ENCODE data around the gene MEIS2.

The MEIS2 gene

GRCh38 chr15:37100109-37100965, at the start of gene MEIS2:
MEIS2 (minus strand) TSS chr15:37100549; CDS start chr15:37099466, 1,083 bp downstream.
- no peaks in the 10 kb centered on the region for H3K36me3 ChIP-seq (ENCODE audit: control insufficient read depth, insufficient read depth, low read length)
- DNase-seq (ENCODE audit: extremely low read depth, insufficient read length) = peak; percentile 92
- peak within 1 kb of the TSS; percentile 88 for H3K4me3 ChIP-seq (replicated peaks; ENCODE audit: low read depth, low read length)
- H3K27me3 ChIP-seq (replicated peaks; ENCODE audit: control insufficient read depth, insufficient read depth, low read length) = no peaks in the 10 kb centered on the region
- TF ChIP-seq, protein P1, sequence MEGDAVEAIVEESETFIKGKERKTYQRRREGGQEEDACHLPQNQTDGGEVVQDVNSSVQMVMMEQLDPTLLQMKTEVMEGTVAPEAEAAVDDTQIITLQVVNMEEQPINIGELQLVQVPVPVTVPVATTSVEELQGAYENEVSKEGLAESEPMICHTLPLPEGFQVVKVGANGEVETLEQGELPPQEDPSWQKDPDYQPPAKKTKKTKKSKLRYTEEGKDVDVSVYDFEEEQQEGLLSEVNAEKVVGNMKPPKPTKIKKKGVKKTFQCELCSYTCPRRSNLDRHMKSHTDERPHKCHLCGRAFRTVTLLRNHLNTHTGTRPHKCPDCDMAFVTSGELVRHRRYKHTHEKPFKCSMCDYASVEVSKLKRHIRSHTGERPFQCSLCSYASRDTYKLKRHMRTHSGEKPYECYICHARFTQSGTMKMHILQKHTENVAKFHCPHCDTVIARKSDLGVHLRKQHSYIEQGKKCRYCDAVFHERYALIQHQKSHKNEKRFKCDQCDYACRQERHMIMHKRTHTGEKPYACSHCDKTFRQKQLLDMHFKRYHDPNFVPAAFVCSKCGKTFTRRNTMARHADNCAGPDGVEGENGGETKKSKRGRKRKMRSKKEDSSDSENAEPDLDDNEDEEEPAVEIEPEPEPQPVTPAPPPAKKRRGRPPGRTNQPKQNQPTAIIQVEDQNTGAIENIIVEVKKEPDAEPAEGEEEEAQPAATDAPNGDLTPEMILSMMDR (IDR thresholded peaks at IDR 0.05; ENCODE audit: insufficient read depth, low read length, poor library complexity, severe bottlenecking) = no peak

DNA sequence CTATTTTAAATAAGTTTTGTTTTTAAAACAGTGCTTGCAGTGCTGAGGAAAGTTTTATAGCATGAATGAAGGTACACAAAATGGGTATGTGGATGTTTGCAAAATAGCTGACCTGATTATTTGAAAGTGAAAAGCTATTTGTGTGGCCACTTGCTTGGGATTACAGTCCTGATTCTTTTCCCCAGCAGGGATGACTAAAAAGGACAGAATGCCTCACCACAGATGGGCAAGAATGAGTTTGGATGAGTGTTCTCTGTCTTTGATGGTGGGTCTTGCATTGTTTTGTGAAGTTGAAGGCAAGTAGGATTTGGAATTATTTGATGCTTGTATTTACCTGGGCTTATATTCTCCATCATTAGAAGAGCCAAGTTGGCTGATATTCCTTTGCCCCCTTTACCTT, 48.8 kb upstream of the MEIS2 start:
- Histone ChIP-seq H3K4me3 (replicated peaks; ENCODE audit: low read depth, low read length) (no peak overlapping the region), H3K36me3 (ENCODE audit: control insufficient read depth, insufficient read depth, low read length) (no peaks in the 10 kb centered on the region), H3K27me3 (replicated peaks; ENCODE audit: control insufficient read depth, insufficient read depth, low read length) (no peaks in the 10 kb centered on the region; the same call in 1 of the 2 replicates)
- TF ChIP-seq, protein P1 (IDR thresholded peaks at IDR 0.05; ENCODE audit: insufficient read depth, low read length, poor library complexity, severe bottlenecking) = no peak
- DNase-seq (ENCODE audit: extremely low read depth, insufficient read length) = no peak

GRCh38 chr15:37148714-37149113, 48.4 kb upstream of the MEIS2 start:
- no peaks in the 10 kb centered on the region; the same call in 1 of the 2 replicates for H3K27me3 ChIP-seq (replicated peaks; ENCODE audit: control insufficient read depth, insufficient read depth, low read length)
- no peak for DNase-seq (ENCODE audit: extremely low read depth, insufficient read length)
- no peak overlapping the region for H3K4me3 ChIP-seq (replicated peaks; ENCODE audit: low read depth, low read length)
- TF ChIP-seq, protein P1 (IDR thresholded peaks at IDR 0.05; ENCODE audit: insufficient read depth, low read length, poor library complexity, severe bottlenecking) = no peak
- no peaks in the 10 kb centered on the region for H3K36me3 ChIP-seq (ENCODE audit: control insufficient read depth, insufficient read depth, low read length)

- no peak for DNase-seq (ENCODE audit: extremely low read depth, insufficient read length)
- TF ChIP-seq, protein P1 (IDR thresholded peaks at IDR 0.05; ENCODE audit: insufficient read depth, low read length, poor library complexity, severe bottlenecking) = no peak
- no peaks in the 10 kb centered on the region; the same call in 1 of the 2 replicates for H3K27me3 ChIP-seq (replicated peaks; ENCODE audit: control insufficient read depth, insufficient read depth, low read length)
- H3K36me3 ChIP-seq (ENCODE audit: control insufficient read depth, insufficient read depth, low read length) = no peaks in the 10 kb centered on the region
- H3K4me3 ChIP-seq (replicated peaks; ENCODE audit: low read depth, low read length) = no peak overlapping the region
Measured at GRCh38 chr15:37143351-37143750, 43.0 kb upstream of the MEIS2 start.

DNA sequence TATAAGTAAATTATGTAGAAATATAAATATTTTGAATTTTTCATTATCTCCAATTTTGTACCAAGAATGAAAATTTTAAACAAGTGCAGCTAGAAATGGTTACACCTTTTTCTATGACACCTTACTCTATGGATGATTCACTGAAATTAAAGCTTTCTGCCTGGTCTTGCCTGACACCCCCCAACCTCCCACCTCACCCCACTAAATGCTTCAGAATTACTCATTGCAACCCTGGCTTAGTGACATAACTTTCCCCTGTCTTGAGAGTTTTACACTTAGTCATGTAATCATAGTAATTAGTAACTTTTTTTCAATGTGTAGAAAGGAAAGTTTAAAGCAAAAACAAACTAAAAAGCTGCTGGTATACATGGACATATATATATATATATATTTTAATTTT, 42.0 kb upstream of the MEIS2 start:
- DNase-seq (ENCODE audit: extremely low read depth, insufficient read length) = no peak
- TF ChIP-seq, protein P1 (IDR thresholded peaks at IDR 0.05; ENCODE audit: insufficient read depth, low read length, poor library complexity, severe bottlenecking) = no peak
- no peak overlapping the region for H3K4me3 ChIP-seq (replicated peaks; ENCODE audit: low read depth, low read length)
- no peaks in the 10 kb centered on the region; the same call in 1 of the 2 replicates for H3K27me3 ChIP-seq (replicated peaks; ENCODE audit: control insufficient read depth, insufficient read depth, low read length)
- H3K36me3 ChIP-seq (ENCODE audit: control insufficient read depth, insufficient read depth, low read length) = no peaks in the 10 kb centered on the region

Data from GM06990 (cell line).